NCI-H1105 (cell line): ENCODE measurements around the gene GRAMD2A.
A peak's percentile ranks its signal among the peaks of the same experiment; 100 is the strongest.

Source experiments
- DNase-seq: peaks from one replicate; lab custom pipeline; 2025; lab: John Stamatoyannopoulos, UW

GRAMD2A gene

GRCh38 chr15:72217216-72217615, 19.6 kb upstream of the GRAMD2A start:
- DNase-seq: no peak

GRCh38 chr15:72216079-72216478, 18.5 kb upstream of the GRAMD2A start:
- DNase-seq: no peak

GRCh38 chr15:72207558-72208085, 10.0 kb upstream of the GRAMD2A start:
- DNase-seq: no peak

- no peak for DNase-seq
These were observed 9.1 kb upstream of the GRAMD2A start for GRCh38 chr15:72206677-72207000.

- DNase-seq: no peak
These were observed 8.5 kb upstream of the GRAMD2A start for GRCh38 chr15:72205896-72206676.

GRCh38 chr15:72205273-72205672, 7.7 kb upstream of the GRAMD2A start:
- DNase-seq: no peak

GRCh38 chr15:72203507-72203837, 5.9 kb upstream of the GRAMD2A start:
- peak; percentile 87 for DNase-seq

GRCh38 chr15:72202801-72203506, 5.4 kb upstream of the GRAMD2A start:
- no peak for DNase-seq

- DNase-seq: no peak
These were observed 4.7 kb upstream of the GRAMD2A start for GRCh38 chr15:72202302-72202701.

- no peak for DNase-seq
These were observed 3.9 kb upstream of the GRAMD2A start for GRCh38 chr15:72201391-72201921.

- DNase-seq: no peak
These were observed 3.0 kb upstream of the GRAMD2A start for GRCh38 chr15:72200395-72201237.

GRCh38 chr15:72199721-72200212, 2.2 kb upstream of the GRAMD2A start:
- DNase-seq: peak; percentile 81

- no peak for DNase-seq
These were observed 1.6 kb upstream of the GRAMD2A start for GRCh38 chr15:72199205-72199515.

- DNase-seq: peak; percentile 89
These were observed 993 bp upstream of the GRAMD2A start for GRCh38 chr15:72198356-72199204.

- no peak for DNase-seq
These were observed 537 bp downstream of the GRAMD2A start for GRCh38 chr15:72197041-72197459.

GRCh38 chr15:72196409-72197040, 1.1 kb downstream of the GRAMD2A start:
- DNase-seq: no peak

GRCh38 chr15:72195101-72195511, 2.5 kb downstream of the GRAMD2A start:
- no peak for DNase-seq

GRCh38 chr15:72193836-72194396, 3.7 kb downstream of the GRAMD2A start:
- DNase-seq: no peak

- DNase-seq: no peak
These were observed 5.2 kb downstream of the GRAMD2A start for GRCh38 chr15:72192416-72192815.

- DNase-seq: no peak
These were observed 8.2 kb downstream of the GRAMD2A start for GRCh38 chr15:72189250-72189902.
